ENCODE results near the gene BCL2.

Gene BCL2

GRCh38 chr18:63082366-63083019 lies 237.1 kb downstream of the BCL2 start:
- H3K4me3 ChIP-seq (ENCODE audit: low read depth, low read length): no peak overlapping the region
- no peak for DNase-seq (ENCODE audit: low read depth)
- TF ChIP-seq CTCF (IDR thresholded peaks at IDR 0.05; ENCODE audit: low read depth, low read length, missing control alignments): no peak

GRCh38 chr18:63079114-63079513 lies 240.5 kb downstream of the BCL2 start:
- TF ChIP-seq CTCF (IDR thresholded peaks at IDR 0.05; ENCODE audit: low read depth, low read length, missing control alignments): no peak
- peak; percentile 61 for DNase-seq (ENCODE audit: low read depth)
- no peak overlapping the region for H3K4me3 ChIP-seq (ENCODE audit: low read depth, low read length)

- DNase-seq (ENCODE audit: low read depth): peak; percentile 92
- no peak overlapping the region for H3K4me3 ChIP-seq (ENCODE audit: low read depth, low read length)
- no peak for TF ChIP-seq CTCF (IDR thresholded peaks at IDR 0.05; ENCODE audit: low read depth, low read length, missing control alignments)
These were observed 241.1 kb downstream of the BCL2 start for GRCh38 chr18:63078471-63078870.

GRCh38 chr18:63074981-63075404 lies 244.6 kb downstream of the BCL2 start:
- TF ChIP-seq CTCF (IDR thresholded peaks at IDR 0.05; ENCODE audit: low read depth, low read length, missing control alignments): no peak

GRCh38 chr18:63073481-63073880 lies 246.1 kb downstream of the BCL2 start:
- H3K4me3 ChIP-seq (ENCODE audit: low read depth, low read length): no peak overlapping the region
- TF ChIP-seq CTCF (IDR thresholded peaks at IDR 0.05; ENCODE audit: low read depth, low read length, missing control alignments): peak; percentile 54
- peak; percentile 37 for DNase-seq (ENCODE audit: low read depth)

More at GRCh38 chr18:63074981-63075404, 244.6 kb downstream of the BCL2 start:
- DNase-seq (ENCODE audit: low read depth): no peak
- H3K4me3 ChIP-seq (ENCODE audit: low read depth, low read length): peak overlapping the region; percentile 43

Data from GM12864 (cell line).